Measurements from ENCODE around the gene PRKG1.

PRKG1 gene

GRCh38 chr10:52110576-52110975 is 1036.3 kb downstream of the PRKG1 start:
- DNase-seq = no peak
- TF ChIP-seq EZH2 (IDR thresholded peaks at IDR 0.05; ENCODE audit: borderline replicate concordance, low read depth, low read length, severe bottlenecking) = no peak
- no peak for TF ChIP-seq CTCF (IDR thresholded peaks at IDR 0.05; ENCODE audit: borderline replicate concordance, extremely low read depth, low read length, poor library complexity, severe bottlenecking)

GRCh38 chr10:52111101-52111891 is 1037.0 kb downstream of the PRKG1 start:
- Histone ChIP-seq H4K20me1 (ENCODE audit: insufficient read depth, low read length) (no peaks in the 10 kb centered on the region), H3K4me2 (ENCODE audit: insufficient read depth, low read length) (no peak overlapping the region), H2AFZ (ENCODE audit: low read depth, low read length) (no peak overlapping the region), H3K27ac (ENCODE audit: low read length) (no peak overlapping the region), H3K9ac (ENCODE audit: low read depth, low read length) (no peak overlapping the region), H3K79me2 (ENCODE audit: insufficient read depth, low read length) (no peaks in the 10 kb centered on the region), H3K4me3 (ENCODE audit: low read depth in 1 of 2, low read length in 2 of 2) (no peak overlapping the region), H3K9me3 (ENCODE audit: insufficient read depth, low read length, severe bottlenecking) (no peaks in the 10 kb centered on the region), H3K27me3 (ENCODE audit: insufficient read depth, low read length, poor library complexity) (no peaks in the 10 kb centered on the region), H3K36me3 (ENCODE audit: insufficient read depth, low read length) (no peaks in the 10 kb centered on the region), H3K4me1 (ENCODE audit: insufficient read depth, low read length) (no peaks in the 10 kb centered on the region)
- ATAC-seq (ENCODE audit: insufficient read depth, low read depth) = no peak
- TF ChIP-seq CTCF (IDR thresholded peaks at IDR 0.05; ENCODE audit: borderline replicate concordance, extremely low read depth, low read length, poor library complexity, severe bottlenecking) (no peak), EZH2 (IDR thresholded peaks at IDR 0.05; ENCODE audit: borderline replicate concordance, low read depth, low read length, severe bottlenecking) (no peak)
- no peak for DNase-seq

More at GRCh38 chr10:52110576-52110975, 1036.3 kb downstream of the PRKG1 start:
- no peak overlapping the region for H3K4me2 ChIP-seq (ENCODE audit: insufficient read depth, low read length)
- H2AFZ ChIP-seq (ENCODE audit: low read depth, low read length) = no peak overlapping the region
- no peaks in the 10 kb centered on the region for H3K9me3 ChIP-seq (ENCODE audit: insufficient read depth, low read length, severe bottlenecking)
- H3K79me2 ChIP-seq (ENCODE audit: insufficient read depth, low read length) = no peaks in the 10 kb centered on the region
- H4K20me1 ChIP-seq (ENCODE audit: insufficient read depth, low read length) = no peaks in the 10 kb centered on the region
- H3K9ac ChIP-seq (ENCODE audit: low read depth, low read length) = no peak overlapping the region
- H3K27me3 ChIP-seq (ENCODE audit: insufficient read depth, low read length, poor library complexity) = no peaks in the 10 kb centered on the region
- no peak overlapping the region for H3K4me3 ChIP-seq (ENCODE audit: low read depth in 1 of 2, low read length in 2 of 2)
- H3K36me3 ChIP-seq (ENCODE audit: insufficient read depth, low read length) = no peaks in the 10 kb centered on the region
- H3K4me1 ChIP-seq (ENCODE audit: insufficient read depth, low read length) = no peaks in the 10 kb centered on the region
- no peak overlapping the region for H3K27ac ChIP-seq (ENCODE audit: low read length)
- ATAC-seq (ENCODE audit: insufficient read depth, low read depth) = no peak

- DNase-seq = no peak
- no peaks in the 10 kb centered on the region for H3K36me3 ChIP-seq (ENCODE audit: insufficient read depth, low read length)
- no peak overlapping the region for H3K4me3 ChIP-seq (ENCODE audit: low read depth in 1 of 2, low read length in 2 of 2)
- ATAC-seq (ENCODE audit: insufficient read depth, low read depth) = no peak
- H3K4me2 ChIP-seq (ENCODE audit: insufficient read depth, low read length) = no peak overlapping the region
- no peaks in the 10 kb centered on the region for H3K4me1 ChIP-seq (ENCODE audit: insufficient read depth, low read length)
- no peak overlapping the region for H3K27ac ChIP-seq (ENCODE audit: low read length)
- H2AFZ ChIP-seq (ENCODE audit: low read depth, low read length) = no peak overlapping the region
- no peaks in the 10 kb centered on the region for H3K9me3 ChIP-seq (ENCODE audit: insufficient read depth, low read length, severe bottlenecking)
- no peaks in the 10 kb centered on the region for H4K20me1 ChIP-seq (ENCODE audit: insufficient read depth, low read length)
- no peaks in the 10 kb centered on the region for H3K27me3 ChIP-seq (ENCODE audit: insufficient read depth, low read length, poor library complexity)
- H3K79me2 ChIP-seq (ENCODE audit: insufficient read depth, low read length) = no peaks in the 10 kb centered on the region
- TF ChIP-seq CTCF (IDR thresholded peaks at IDR 0.05; ENCODE audit: borderline replicate concordance, extremely low read depth, low read length, poor library complexity, severe bottlenecking) (no peak), EZH2 (IDR thresholded peaks at IDR 0.05; ENCODE audit: borderline replicate concordance, low read depth, low read length, severe bottlenecking) (no peak)
- H3K9ac ChIP-seq (ENCODE audit: low read depth, low read length) = no peak overlapping the region
Measured at GRCh38 chr10:52115823-52116222, 1041.5 kb downstream of the PRKG1 start.
